Progenitor cell of endocrine pancreas (in vitro differentiated cells): Measurements from ENCODE around the gene S1PR2. TPM values are rescaled to one million over a fixed set of nuclear protein-coding genes. Genes with fewer than 3 reads are reported as not detected.

Source experiments
- DNase-seq: peaks from one replicate; pipeline ENCODE4 v3.0.0; 2021; ENCODE audit warnings: low spot score; ENCODE audit not compliant: unreplicated experiment
- H3K27ac Mint-ChIP-seq: 2 replicates; pipeline ENCODE4 v1.8.0; 2021; ENCODE audit warnings: mild to moderate bottlenecking, moderate library complexity, mixed read lengths
- H3K27me3 Mint-ChIP-seq: 2 replicates; pipeline ENCODE4 v1.8.0; 2021; ENCODE audit warnings: mixed read lengths
- H3K36me3 Mint-ChIP-seq: 2 replicates; pipeline ENCODE4 v1.8.0; 2022; ENCODE audit warnings: mixed read lengths; ENCODE audit not compliant: insufficient read depth
- H3K4me1 Mint-ChIP-seq: 2 replicates; pipeline ENCODE4 v1.8.0; 2021; ENCODE audit warnings: low read depth, mixed read lengths
- H3K4me3 Mint-ChIP-seq: 2 replicates; pipeline ENCODE4 v1.8.0; 2021; ENCODE audit warnings: low read depth, mild to moderate bottlenecking, moderate library complexity, mixed read lengths
- H3K9me3 Mint-ChIP-seq: 2 replicates; pipeline ENCODE4 v1.8.0; 2021; ENCODE audit warnings: low read depth, mixed read lengths
- total RNA-seq: library from RNA; stranded (reverse); gene quantifications from 2 replicates; pipeline ENCODE4 v1.2.1, GENCODE V29; 2021
- TF ChIP-seq, protein P1 (sequence below): fragments of 200-600 bp; sonication (generic); IDR thresholded peaks from one replicate; pipeline ENCODE4 v1.5.0; 2021; ENCODE audit warnings: antibody characterized with exemption, mild to moderate bottlenecking; ENCODE audit not compliant: unreplicated experiment

S1PR2 gene
- total RNA-seq, 1 donor from 2014 or later = 19.2 TPM

DNA sequence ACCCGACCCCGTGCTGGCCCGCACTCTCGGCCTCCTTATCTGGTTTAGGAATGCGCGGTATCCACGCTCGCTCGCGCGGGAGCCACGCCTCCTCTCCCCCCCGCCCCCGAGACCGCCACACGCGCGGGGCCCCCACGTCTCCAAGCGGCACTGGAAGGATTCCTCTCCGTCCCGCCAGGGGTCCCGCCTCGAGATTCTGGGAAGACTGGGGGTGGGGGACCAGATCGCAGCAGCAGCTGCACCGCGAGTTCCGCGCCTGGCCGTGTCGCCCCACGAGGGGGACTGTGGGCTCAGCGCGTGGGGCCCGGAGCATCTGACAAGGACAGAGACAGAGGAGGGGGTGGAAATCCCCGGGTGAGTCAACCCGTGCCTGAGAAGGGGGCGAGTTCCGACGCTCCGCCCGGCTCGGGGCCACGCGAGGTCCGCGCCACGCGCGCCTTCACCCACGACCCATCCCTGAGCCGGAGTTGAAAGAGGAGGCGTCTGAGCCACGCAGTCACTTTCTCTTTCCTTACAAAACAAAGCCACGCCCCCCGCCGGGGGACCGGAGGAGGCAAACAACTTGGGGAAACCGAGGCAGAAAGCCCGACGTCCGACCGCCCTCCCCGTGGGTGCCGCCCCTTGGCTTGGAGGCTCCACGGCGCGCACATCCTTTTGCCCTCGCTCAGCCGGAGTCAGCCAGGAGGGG is 814 bp downstream of the S1PR2 start:
- peak; percentile 63 for DNase-seq
- TF ChIP-seq, protein P1, sequence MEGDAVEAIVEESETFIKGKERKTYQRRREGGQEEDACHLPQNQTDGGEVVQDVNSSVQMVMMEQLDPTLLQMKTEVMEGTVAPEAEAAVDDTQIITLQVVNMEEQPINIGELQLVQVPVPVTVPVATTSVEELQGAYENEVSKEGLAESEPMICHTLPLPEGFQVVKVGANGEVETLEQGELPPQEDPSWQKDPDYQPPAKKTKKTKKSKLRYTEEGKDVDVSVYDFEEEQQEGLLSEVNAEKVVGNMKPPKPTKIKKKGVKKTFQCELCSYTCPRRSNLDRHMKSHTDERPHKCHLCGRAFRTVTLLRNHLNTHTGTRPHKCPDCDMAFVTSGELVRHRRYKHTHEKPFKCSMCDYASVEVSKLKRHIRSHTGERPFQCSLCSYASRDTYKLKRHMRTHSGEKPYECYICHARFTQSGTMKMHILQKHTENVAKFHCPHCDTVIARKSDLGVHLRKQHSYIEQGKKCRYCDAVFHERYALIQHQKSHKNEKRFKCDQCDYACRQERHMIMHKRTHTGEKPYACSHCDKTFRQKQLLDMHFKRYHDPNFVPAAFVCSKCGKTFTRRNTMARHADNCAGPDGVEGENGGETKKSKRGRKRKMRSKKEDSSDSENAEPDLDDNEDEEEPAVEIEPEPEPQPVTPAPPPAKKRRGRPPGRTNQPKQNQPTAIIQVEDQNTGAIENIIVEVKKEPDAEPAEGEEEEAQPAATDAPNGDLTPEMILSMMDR = peak; percentile 7
- Mint-ChIP-seq H3K4me3 (peak overlapping the region; percentile 80), H3K27ac (peak overlapping the region; percentile 95), H3K36me3 (no peaks in the 10 kb centered on the region), H3K9me3 (no peaks in the 10 kb centered on the region), H3K27me3 (no peaks in the 10 kb centered on the region), H3K4me1 (peaks cover 5% of the 10 kb centered on the region)

DNA sequence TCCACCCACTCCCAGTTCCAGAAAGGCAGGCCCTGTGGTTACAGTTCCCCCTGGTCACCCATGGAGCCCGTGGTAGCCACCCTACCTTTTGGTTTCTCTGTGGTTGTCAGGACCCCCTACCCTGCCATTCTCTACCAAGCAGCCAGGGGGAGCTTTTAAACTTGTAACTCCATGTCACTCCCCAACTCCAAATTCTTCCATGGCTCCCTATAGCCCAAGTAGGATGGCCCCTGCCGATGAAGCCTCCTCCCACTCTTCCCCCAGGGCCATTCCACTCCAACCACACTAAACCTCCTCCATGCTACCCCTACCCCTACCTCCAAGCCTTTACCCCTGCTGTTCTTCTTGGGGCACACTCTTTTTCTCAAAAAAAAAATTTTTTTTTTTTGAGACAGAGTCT is 2.2 kb downstream of the S1PR2 start:
- H3K4me1 Mint-ChIP-seq = peaks cover 5% of the 10 kb centered on the region
- H3K9me3 Mint-ChIP-seq = no peaks in the 10 kb centered on the region
- TF ChIP-seq, protein P1 = peak; percentile 49
- H3K27me3 Mint-ChIP-seq = no peaks in the 10 kb centered on the region
- H3K36me3 Mint-ChIP-seq = peaks cover 5% of the 10 kb centered on the region
- peak overlapping the region; percentile 41 for H3K4me3 Mint-ChIP-seq
- no peak for DNase-seq
- peak overlapping the region; percentile 20 for H3K27ac Mint-ChIP-seq

GRCh38 chr19:10228393-10228792 is 2.7 kb downstream of the S1PR2 start:
- H3K36me3 Mint-ChIP-seq = peaks cover 5% of the 10 kb centered on the region

GRCh38 chr19:10227026-10227971 is 3.8 kb downstream of the S1PR2 start:
- H3K27ac Mint-ChIP-seq = no peak overlapping the region
- TF ChIP-seq, protein P1 = no peak
- H3K4me3 Mint-ChIP-seq = no peak overlapping the region
- peaks cover 5% of the 10 kb centered on the region for H3K4me1 Mint-ChIP-seq
- H3K9me3 Mint-ChIP-seq = no peaks in the 10 kb centered on the region
- no peaks in the 10 kb centered on the region for H3K27me3 Mint-ChIP-seq
- H3K36me3 Mint-ChIP-seq = peaks cover 6% of the 10 kb centered on the region
- no peak for DNase-seq

More at GRCh38 chr19:10228393-10228792, 2.7 kb downstream of the S1PR2 start:
- DNase-seq = no peak
- Mint-ChIP-seq H3K27ac (no peak overlapping the region), H3K4me1 (peaks cover 5% of the 10 kb centered on the region), H3K9me3 (no peaks in the 10 kb centered on the region), H3K27me3 (no peaks in the 10 kb centered on the region), H3K4me3 (no peak overlapping the region)
- TF ChIP-seq, protein P1 = no peak

- H3K27ac Mint-ChIP-seq = no peak overlapping the region
- peaks cover 5% of the 10 kb centered on the region for H3K4me1 Mint-ChIP-seq
- no peak for DNase-seq
- no peak overlapping the region for H3K4me3 Mint-ChIP-seq
- peaks cover 6% of the 10 kb centered on the region for H3K36me3 Mint-ChIP-seq
- H3K27me3 Mint-ChIP-seq = no peaks in the 10 kb centered on the region
- no peaks in the 10 kb centered on the region for H3K9me3 Mint-ChIP-seq
- TF ChIP-seq, protein P1 = no peak
Measured at GRCh38 chr19:10226376-10227025, 4.6 kb downstream of the S1PR2 start.
